Measurements from ENCODE around the gene SLC4A4. TPM values are rescaled to one million over a fixed set of nuclear protein-coding genes. Genes with fewer than 3 reads are reported as not detected.

Gene SLC4A4
- total RNA-seq, 1 donor from 2014 or later = 0.17 TPM

DNA sequence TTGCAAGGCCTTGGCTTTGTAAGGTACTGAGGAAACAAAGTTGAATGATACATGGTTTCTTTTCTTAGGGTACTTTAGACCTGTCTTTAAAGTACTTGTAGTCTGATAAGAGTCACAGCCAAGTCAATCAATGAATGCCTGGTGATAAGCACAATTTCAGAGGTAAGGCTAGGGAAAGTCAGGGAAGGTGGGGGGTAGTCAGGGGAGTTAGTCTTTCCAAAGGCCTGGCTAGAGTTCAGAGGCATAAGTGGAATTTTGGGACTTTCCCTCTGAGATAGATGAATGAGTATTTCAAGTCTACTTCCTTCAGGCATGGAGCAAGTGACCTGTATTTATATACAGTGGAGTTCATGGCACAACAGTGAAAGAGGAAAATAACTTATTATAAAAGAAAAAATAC, 78.3 kb downstream of the SLC4A4 start:
- no peak for DNase-seq

DNA sequence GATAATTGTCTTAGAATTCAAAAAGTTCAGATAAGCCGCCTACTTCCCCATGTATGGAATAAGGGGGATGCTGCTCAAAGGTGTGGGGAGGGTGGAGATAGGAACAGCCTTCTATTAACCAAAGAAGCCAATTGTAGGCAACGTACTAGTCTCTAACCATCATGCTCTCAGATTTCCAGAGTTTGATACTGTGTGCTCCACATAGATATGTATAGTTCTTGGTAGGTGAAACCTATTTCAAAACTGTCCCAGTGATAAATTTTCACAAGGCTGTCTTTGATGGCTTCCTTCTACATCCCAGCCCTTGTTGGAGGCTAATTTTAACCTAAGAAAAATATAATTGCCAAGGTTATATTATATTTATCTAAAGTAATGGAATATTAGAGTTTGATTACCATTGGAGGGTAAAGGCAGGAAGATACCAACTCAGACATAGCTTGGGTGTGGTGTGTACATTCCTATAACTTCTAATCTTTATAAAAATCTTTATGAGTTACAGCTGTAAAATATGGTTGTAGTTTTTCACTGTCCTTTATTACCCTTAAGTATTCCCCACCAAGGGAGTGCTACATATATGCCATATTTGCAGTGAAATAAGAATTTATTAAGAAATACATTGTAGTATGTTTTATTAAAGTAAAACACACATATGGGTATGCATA, 87.7 kb downstream of the SLC4A4 start:
- DNase-seq = no peak

DNA sequence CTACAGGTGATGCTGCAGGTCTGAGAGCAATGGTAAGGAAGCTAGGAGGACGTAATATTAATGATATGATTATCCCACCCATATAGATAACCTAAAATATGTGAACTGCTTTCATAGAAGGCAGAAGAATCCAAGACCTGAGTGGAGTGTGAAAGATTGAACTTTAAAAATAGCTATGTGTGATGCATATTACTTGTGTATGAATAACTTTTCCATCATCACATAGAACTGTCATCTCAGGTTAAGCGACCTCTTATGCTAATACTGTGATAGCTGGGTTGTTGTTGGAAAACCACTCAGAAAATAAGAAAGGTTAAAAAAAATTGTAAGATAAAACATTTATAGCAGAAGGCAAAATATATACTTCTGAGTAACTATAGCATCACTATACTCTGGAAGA, 90.3 kb downstream of the SLC4A4 start:
- no peak for DNase-seq

DNA sequence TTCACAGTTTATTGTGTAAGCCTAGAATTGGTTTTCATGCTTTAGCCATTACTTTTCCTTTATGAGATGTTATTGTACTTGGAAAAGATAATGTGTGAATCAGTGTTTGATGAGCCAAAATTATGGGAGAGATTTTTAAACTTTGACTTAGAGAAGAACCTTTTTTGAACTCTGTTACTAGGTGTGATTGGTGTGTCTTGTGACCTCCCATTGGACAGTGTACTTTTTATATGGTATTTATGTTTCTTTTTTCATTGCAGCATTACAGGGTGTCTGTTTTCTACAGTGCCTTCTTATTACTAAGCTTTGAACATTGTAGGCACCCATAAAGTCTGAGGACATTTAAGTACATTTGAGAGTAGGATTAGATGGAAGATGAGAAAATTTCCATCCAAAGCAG, 91.1 kb downstream of the SLC4A4 start:
- DNase-seq = no peak

DNA sequence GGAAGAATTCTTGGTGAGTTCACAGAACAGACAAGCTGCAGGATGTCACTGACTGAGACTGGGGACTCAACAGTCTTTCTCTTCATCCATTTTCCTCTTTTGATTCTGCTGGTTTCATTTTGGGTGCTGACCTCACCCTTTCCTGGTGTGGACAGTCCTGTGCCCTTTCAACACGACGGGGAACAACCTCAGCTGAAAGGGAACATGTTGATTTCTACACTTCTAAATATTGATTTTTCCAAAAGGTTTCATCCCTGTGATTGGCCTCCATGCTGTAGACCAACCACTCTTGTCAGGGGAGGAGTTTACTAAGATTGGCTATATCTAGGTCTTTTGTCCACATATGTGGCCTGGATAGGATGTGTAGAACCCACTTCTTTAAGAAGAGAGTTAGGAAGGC, 91.8 kb downstream of the SLC4A4 start:
- no peak for DNase-seq

DNA sequence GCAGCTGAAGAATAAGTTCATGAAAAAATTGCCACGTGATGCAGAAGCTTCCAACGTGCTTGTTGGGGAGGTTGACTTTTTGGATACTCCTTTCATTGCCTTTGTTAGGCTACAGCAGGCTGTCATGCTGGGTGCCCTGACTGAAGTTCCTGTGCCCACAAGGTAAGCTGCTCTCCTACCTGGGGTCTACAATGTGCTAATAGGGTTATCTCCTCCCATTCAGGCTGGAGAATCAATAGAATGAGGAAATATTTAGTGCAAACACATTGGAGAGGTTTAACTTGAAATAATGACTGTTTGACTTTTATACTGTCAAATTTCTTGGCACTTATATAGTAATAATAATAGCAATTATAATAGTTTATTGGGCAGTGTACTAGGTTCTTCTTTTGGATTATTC, 101.8 kb downstream of the SLC4A4 start:
- no peak for DNase-seq

DNA sequence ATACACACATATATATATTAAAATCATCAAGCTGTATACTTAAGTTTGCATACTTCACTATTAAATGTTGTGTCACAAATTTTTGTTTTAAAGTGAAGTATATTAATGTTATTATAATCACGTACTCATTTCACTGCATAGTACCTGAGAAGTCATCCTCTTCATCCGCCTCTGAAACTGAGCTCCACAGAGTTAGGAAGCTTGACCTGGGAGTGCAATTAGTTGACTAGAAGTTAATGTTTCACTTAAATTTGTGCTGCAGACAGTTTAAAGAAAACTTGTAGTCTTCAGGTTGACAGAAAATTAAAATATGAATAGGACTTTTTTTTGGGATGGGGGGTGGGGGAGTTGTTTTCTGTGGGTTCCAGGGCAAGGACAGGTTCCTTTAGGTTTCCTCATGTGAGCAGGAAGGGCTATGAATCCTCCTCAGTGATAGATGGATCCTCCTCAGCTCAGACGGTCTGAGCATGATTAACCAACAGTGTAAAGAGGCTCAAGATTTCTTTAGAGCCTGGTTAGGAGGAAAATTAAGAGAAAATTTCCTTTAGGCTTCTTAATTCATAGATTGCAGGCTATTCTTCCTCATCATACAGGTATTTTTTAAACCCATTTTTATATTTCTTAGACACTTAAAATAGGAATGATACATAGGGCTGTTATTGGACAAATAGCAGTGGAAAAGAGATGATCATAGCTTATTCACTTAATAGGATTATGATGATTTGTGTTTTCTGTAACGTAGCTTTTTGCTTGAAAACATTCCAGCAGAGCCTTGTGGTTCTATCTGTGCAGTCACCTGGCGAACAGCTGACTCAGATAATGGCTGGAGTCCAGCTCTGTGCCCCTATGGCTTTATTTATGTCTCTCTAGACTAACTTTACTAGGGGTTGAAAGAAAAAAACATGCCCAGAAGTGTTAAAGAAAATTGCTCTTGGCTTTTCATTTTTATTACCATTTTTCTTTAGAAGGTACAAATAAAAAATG, 102.7 kb downstream of the SLC4A4 start:
- DNase-seq = no peak

DNA sequence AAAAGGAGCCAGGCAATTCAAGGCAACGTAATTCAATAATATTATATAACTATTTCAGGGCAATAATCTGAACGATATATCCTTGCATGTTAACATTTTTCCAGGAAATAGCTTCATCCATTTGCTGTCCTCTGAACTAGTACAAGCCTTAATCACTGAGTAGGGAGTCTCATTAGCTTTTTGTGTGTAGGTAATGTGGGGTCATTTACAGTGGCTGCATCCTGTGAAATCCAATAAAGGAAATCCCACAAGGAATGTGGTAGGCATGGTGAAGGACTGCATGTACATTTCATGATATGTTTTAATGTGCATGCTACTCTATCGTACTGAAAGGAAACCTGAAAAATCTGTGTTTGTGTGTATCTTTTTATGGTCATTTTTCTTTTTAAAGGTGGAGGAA, 103.5 kb downstream of the SLC4A4 start:
- DNase-seq = no peak

DNA sequence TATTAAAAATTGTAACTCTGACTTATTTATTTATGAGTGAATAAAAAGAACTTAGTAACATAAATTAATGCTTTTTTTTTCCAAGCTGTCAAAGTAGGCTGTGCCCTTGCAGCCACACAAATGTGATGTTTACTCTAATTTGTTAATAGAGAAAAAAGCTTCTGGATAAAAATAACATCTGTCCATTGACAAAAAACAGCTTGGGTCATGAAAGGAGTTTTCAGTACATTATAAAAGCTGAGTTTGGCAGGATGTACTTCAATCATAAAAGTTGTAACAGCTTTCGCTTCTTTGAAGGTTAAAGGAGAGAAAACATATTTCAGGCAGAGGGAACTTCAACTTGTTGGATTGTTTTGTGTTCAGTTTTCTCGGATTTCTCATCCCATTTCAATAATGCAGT, 105.6 kb downstream of the SLC4A4 start:
- DNase-seq = no peak

DNA sequence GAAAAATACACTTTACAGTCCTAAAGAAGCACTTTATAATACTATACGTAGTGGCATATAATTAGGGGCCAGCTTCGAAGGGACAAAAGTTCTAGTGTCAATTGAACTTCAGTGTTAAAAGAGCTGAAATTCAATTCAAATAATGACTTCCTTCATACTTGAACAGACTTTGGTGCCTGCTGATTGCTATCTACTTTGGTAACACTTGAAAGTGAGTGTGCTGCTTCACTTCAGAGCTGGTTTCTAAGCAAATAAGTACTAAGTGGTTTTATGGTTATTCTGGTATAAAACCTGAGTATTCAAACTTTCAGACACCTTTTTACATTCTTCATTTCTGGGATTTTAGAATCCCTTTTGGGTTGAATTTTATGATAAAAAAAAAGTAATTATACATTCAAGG, 107.0 kb downstream of the SLC4A4 start:
- DNase-seq = no peak

DNA sequence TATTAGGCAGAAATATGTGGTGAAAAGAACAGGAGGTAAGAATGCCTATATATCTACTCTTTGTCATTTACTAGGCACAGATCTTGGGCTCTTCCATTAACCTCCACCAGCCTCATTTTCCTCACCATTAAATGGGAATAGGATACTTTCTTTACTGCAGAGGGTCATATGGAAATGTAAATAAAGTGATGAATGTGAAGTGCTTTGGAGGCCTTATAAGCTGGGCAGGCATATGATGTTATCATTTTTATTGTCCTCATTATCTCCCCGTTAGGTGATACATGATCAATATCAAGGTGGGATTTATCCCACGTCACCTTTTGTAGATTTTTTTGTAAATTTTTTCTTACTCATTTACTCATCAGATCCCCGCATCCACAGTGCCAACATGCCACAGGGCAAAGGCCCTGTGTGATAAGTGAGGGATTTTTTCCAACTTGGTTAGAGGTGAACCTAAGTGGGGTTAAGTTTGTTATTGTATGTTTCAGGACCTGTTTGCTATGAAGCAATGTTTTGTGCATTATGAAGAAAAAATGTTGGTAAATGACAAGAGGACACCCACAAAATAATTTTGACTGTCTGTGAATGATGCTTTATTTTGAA, 107.8 kb downstream of the SLC4A4 start:
- no peak for DNase-seq

DNA sequence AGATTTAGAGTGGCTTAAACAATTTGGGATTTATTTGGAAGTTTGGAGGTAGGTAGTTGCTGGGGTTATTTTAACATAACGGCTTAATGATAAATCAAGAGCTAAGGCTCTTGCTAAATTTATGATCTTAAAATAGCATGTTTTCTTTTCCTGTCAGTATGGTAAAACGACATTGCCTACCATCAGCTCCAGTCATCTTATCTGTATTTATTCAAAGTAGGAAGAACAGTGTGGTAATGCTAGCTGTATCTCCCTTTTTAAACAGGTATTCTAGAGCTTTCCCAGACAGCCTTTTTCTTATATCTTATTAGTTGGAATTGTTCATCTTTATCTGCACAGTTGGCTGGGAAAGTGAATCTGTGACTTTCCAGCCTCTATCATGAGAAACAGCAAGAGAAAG, 110.2 kb downstream of the SLC4A4 start:
- no peak for DNase-seq

DNA sequence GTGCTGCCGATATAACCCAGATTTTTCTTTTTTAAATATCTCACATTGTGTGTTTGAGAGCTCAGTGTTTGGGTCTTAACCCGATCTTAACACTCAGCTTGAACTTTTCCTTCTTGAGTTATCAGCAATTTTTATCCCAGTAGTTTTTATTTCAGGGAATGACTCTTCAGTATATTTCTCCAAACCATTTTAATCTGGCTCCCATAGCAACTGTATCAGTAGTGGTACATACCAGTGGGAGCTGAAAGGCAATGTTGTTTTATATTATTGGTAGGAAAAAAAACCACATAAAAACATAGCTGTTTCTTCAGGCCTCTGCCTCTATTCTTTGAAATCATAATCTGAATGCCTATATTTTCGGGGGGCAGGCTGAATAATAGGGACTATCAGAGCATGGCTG, 111.1 kb downstream of the SLC4A4 start:
- no peak for DNase-seq

DNA sequence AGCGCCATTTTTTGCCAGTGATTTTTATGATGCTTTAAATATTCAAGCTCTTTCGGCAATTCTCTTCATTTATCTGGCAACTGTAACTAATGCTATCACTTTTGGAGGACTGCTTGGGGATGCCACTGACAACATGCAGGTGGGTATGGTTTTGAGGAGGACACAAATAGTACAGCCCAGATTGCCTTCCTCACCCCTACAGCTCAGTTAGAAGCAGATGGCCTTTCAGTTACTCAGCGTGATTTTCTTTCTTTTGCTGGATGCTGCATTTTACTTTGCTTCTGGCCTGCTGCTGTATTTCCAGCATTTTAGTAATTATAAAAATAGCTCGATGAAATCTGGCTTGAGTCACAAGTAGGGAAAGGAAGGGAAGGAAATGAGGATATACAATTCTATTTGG, 114.7 kb downstream of the SLC4A4 start:
- no peak for DNase-seq

DNA sequence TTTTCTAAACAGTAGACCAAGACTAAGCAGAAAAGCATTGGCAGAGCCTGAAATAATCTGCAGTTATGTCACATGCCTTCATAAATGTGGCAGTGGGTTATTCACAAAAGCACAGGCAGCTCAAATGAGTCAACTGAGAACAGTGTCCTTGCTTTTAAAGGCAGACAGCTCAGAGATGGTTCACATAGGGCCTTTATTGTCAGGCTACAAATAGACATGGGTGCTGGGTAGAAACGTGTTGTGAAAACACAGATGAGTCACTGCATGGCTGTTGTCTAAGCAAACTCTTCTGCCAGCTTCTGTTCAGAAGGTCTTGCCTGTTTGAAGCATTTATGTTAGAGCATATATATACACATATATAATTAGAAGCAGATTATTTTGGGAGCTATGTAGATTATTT, 118.0 kb downstream of the SLC4A4 start:
- no peak for DNase-seq

DNA sequence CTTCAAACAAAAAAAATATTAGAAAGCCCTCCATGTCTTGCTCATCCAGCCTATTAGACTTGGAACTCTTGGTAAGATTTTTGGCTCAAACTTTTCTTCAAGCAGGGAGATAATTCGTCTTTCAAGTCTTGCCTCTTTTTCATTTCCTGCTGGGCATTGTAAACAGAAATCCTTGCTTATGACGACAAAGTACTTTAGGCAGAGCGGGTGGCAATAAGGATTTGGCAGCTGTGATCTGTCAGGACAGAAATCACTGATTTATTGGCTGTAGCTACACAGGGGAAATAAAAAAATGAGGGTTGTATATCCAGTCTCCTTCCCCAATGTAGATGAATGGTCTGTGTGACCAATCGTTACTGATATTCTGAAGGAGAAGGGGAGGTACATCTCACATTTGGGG, 121.6 kb downstream of the SLC4A4 start:
- no peak for DNase-seq

DNA sequence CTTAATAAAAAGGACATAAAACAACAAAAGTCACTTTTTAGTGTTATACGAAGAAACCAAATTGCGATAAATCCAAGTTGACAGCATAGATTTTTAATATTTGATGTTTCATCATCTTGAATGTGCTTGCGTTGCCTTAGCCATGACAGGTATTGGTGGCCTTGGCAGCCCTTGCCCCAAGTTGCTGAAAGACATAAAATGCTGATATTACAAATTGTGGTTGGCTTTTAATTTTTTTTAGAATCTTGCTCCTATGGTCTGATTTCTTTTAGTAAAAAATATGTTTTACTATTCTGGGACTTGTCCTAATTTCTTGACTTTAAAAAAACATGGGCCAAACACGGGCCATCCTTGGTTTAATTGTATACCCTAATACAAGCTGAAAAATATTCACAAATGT, 122.6 kb downstream of the SLC4A4 start:
- no peak for DNase-seq

DNA sequence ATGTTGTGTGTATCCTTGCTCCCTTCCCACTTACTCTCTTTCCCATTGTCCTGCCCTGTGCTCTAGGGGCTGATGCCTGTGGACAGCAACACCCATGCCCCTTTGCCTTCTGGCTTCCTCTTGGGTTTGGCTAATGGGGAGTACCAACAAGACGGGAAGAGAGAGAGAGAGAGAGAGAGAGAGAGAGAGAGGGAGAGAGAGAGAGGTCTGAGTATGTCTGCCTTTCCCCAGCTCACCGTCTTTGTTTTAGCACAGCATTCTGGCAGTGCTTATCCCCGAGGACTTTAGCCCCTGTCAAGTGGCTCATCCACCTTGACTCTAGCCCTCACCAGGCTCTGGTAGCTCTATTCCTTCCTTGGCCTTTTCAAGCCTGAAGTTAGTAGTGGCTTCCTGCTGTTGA, 128.0 kb downstream of the SLC4A4 start:
- DNase-seq = no peak

DNA sequence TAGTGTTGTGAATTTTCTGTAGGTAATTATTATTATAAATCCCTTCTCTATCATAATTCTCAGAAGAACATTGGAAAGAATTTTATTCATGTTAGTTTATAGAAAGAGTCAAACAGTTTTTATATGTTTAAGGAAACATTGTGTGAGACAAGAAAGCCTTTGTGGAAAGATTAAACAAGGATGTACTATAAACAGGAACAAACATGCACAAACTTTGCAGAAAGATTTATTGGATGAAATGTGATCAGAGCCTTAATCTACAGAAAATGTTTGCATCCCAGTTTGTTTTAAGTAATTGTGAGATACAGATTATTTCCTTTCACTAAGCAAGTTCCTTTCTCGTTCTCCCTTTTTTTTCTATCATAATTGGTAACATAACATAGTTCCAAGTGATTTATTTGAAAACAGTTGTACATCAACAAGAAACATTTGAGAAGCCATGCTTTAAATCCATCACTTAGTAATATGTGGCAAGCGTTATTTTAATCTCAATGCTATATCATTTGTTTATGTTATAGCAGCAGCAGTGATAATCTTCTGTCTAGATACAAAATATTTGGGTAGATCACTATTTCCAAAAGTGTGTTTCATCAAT, 129.4 kb downstream of the SLC4A4 start:
- no peak for DNase-seq

DNA sequence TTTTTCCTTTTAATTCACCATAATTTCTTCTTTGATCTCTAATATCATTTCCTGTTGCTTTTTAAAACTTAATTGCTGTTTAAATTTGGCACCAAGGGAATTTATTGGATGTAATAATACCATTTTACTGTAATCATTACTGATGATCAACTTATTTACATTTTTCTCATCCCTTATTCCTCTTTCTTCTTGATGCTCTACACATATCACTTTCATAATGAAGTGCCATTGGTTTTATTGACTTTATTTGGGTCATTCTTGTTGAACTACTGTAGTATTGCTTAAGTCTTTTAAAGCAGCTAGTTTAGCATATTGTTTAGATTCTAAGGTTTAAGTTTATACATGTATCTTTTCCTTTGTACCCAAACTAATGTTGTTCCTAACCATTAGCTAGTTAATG, 130.7 kb downstream of the SLC4A4 start:
- no peak for DNase-seq

DNA sequence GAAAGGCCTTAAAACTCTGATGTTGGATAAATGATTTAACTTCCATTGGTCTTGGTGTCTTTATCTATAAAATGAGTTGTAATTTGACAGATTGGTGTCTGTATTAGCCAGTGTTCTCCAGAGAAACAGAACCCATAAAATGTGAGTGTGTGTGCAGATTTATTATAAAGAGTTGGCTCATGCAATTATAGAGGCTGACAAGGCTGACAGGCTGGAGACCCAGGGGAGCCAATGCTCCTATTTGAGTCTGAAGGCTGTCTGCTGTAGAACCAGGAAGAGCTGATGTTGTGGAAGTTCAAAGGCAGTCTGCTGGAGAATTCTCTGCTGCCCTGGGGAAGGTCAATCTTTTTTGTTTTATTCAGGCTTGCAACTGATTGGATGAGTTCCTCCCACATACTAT, 131.7 kb downstream of the SLC4A4 start:
- no peak for DNase-seq

DNA sequence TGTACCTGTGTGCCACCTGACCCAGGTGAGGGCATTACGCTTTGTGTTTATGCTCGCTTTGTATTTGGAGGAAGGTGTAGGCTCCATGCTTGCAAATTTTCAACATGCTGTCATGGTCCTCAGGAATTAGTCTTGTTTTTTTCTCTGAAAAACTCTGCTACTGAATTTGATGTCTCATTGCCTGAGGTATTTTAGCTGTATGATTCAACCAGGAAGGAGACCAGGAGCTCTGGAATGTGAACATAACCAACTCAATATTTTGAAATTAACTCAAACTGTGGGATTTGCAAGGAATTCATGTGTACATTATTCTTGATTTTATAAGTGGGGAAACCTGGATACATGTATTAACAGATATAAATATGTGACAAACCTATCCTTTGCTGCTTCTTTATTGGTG, 134.1 kb downstream of the SLC4A4 start:
- no peak for DNase-seq

DNA sequence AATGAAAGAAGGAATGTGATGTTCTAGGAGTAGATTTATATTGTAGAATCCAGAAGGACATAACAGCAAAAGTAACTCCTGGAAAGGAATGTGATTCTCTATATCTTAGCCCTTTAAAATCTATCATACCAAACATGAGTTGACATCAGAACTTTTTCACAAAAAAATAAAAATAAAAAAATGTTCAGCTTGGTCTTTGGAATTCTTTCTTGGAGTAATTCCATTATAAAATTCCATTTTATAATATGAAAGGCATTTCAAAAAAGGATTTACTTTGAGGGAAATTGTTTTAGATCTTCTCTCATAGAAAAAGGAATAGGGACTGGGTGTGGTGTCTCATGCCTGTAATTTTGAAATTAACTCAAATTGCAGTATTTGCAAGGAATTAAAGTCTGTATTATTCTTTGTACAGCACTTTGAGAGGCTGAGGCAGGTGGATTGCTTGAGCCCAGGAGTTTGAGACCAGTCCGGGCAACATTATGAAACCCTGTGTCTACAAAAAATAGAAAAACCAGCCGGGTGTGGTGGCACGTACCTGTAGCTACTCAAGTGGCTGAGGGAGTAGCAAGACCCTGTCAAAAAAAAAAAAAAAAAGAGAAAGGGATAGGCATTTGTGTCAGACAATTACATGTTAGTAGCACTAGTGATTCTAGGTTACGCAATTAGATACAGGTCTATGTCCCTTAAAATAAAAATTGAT, 134.9 kb downstream of the SLC4A4 start:
- no peak for DNase-seq
